ENCODE data around the gene MBD4. TPM values are rescaled to one million over a fixed set of nuclear protein-coding genes. Genes with fewer than 3 reads are reported as not detected.

MBD4 gene
- total RNA-seq, 2 experiments from 2014 or later = 48.2 to 51.1 TPM

Other genes starting within 250 kb of the MBD4 start
- 100 to 1,000 TPM; 128 to 132 TPM for gene COPG1, start 190.3 kb downstream of the MBD4 start, total RNA-seq
- gene HMCES, start 161.1 kb downstream of the MBD4 start, total RNA-seq = 10 to 100 TPM; 83.6 to 83.7 TPM
- under 1 TPM; 0.24 to 0.39 TPM for gene EFCAB12, start 11.3 kb downstream of the MBD4 start, total RNA-seq
- 10 to 100 TPM; 14.9 to 15.6 TPM for gene IFT122, start 276 bp upstream of the MBD4 start, total RNA-seq
- gene RHO, start 88.7 kb upstream of the MBD4 start, total RNA-seq = not detected
- gene H1-8, start 103.2 kb upstream of the MBD4 start, total RNA-seq = not detected
- gene PLXND1, start 166.7 kb upstream of the MBD4 start, total RNA-seq = 1 to 10 TPM; 1.5 to 1.6 TPM

Data from activated naive CD8-positive, alpha-beta T cell treated with anti-CD3 and anti-CD28 coated beads for 36 hours (primary cell).